ENCODE measurements around the gene NBEAL1.

DNA sequence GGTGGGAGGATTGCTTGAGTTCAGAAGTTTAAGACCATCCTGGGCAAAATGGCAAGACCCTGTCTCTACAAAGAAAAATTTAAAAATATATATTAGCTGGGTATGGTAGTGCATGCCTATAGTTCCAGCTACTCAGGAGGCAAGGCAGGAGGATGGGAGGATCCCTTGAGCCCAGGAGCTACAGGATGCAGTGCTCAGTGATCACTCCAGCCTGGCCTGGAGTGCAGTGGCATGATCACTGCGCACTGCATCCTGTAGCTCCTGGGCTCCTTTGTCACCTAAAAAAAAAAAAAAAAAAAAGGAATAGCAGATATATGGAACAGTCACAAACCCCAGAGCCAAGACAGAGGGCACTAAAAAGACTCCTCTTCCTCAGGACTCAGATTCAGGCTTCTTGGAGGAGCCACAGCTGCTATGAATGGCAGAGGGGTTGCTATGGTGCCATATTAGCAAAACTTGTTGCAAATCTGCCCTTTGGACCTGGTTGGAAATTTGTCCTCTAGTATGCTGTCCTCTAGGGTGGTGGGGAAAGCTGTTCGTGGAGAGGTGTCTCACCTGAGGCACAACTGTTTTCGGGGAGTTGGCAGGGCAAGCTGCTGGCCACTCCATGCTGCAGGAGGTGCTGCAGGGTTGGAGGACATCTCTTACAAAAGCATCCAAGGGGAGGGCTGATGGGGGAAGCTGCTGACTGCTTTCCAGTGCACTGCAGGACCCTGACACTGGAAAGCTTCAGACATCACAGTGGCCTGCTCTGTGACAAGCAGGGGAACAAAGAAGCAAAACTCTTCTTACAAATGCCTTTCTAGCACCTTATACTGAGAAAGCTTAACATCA is 246.9 kb downstream of the NBEAL1 start:
- TF ChIP-seq SUZ12 (IDR thresholded peaks at IDR 0.05) = no peak
- no peak for TF ChIP-seq TARDBP (IDR thresholded peaks at IDR 0.05)
- no peak for TF ChIP-seq FOXM1 (IDR thresholded peaks at IDR 0.05; ENCODE audit: borderline replicate concordance)
- TF ChIP-seq ZNF384 (IDR thresholded peaks at IDR 0.05) = no peak
- no peak for TF ChIP-seq L3MBTL2 (conservative IDR thresholded peaks at IDR 0.05)
